ENCODE data around the gene PFDN6. TPM values are rescaled to one million over a fixed set of nuclear protein-coding genes. Genes with fewer than 3 reads are reported as not detected.
A peak's percentile ranks its signal among the peaks of the same experiment; 100 is the strongest.
"Not testable (repeated sequence)": the region's sequence is repeated elsewhere in the genome, so short reads cannot be mapped to it uniquely, and the experiment has no call there.

PFDN6 gene
- total RNA-seq, 1 experiment from 2014 or later: 101 TPM

- intact Hi-C loops (cut with micrococcal nuclease; ENCODE audit: unreplicated experiment); CTCF ChIA-PET; H3K9me3 ChIP-seq (ENCODE audit: control insufficient read depth, insufficient read depth, low read depth, low read length); in situ Hi-C loops (cut with HindIII; ENCODE audit: low pct_unique_long_range_greater_than_20kb, low sequenced_read_pairs); H3K27me3 ChIP-seq (ENCODE audit: control insufficient read depth, insufficient read depth, low read length); DNase-seq (ENCODE audit: low read depth, low spot score); ATAC-seq; BruUV-seq (replicated peaks): not testable (repeated sequence)
- peaks cover 27% of the 10 kb centered on the region for H3K36me3 ChIP-seq (ENCODE audit: control insufficient read depth, insufficient read depth, low read length)
- H3K4me3 ChIP-seq (ENCODE audit: low read depth in 2 of 2, low read length in 2 of 2): peak overlapping the region; percentile 97
- TF ChIP-seq POLR2AphosphoS5 (IDR thresholded peaks at IDR 0.05; ENCODE audit: low read depth, low read length): peak; percentile 41
- POLR2A ChIA-PET: interaction anchor here (0.9 to 1.6 kb wide), 2 partner anchors 16 to 37 kb away, joined by 4 to 5 read pairs; no protein-coding TSS in a partner anchor
- H3K4me1 ChIP-seq (ENCODE audit: control insufficient read depth, insufficient read depth, low read length): peaks cover 54% of the 10 kb centered on the region
- H3K27ac ChIP-seq (ENCODE audit: low read length): peak overlapping the region; percentile 100
Observed at GRCh38 chr6:33275795-33276580, 13.4 kb upstream of the PFDN6 start.

GRCh38 chr6:33276581-33276863, 12.9 kb upstream of the PFDN6 start:
- ChIA-PET CTCF (interaction anchor here (0.6 to 2.0 kb wide), 2 partner anchors 23 to 69 kb away, joined by 5 to 9 read pairs; partner anchors contain the start of gene RGL2), POLR2A (interaction anchor here (0.6 to 1.6 kb wide), 3 partner anchors 16 to 36 kb away, joined by 4 to 6 read pairs (median 5); no protein-coding TSS in a partner anchor)
- ATAC-seq (peak; percentile 0), DNase-seq (ENCODE audit: low read depth, low spot score) (no peak)
- in situ Hi-C loops (cut with HindIII; ENCODE audit: low pct_unique_long_range_greater_than_20kb, low sequenced_read_pairs): no loop called here
- no TSS peak for BruUV-seq (replicated peaks)
- Histone ChIP-seq H3K27me3 (ENCODE audit: control insufficient read depth, insufficient read depth, low read length) (no peaks in the 10 kb centered on the region), H3K4me1 (ENCODE audit: control insufficient read depth, insufficient read depth, low read length) (peaks cover 53% of the 10 kb centered on the region), H3K4me3 (ENCODE audit: low read depth in 2 of 2, low read length in 2 of 2) (peak overlapping the region; percentile 97), H3K36me3 (ENCODE audit: control insufficient read depth, insufficient read depth, low read length) (peaks cover 24% of the 10 kb centered on the region), H3K27ac (ENCODE audit: low read length) (peak overlapping the region; percentile 100), H3K9me3 (ENCODE audit: control insufficient read depth, insufficient read depth, low read depth, low read length) (no peaks in the 10 kb centered on the region)
- intact Hi-C loops (cut with micrococcal nuclease; ENCODE audit: unreplicated experiment): no loop called here
- TF ChIP-seq TCF7L2 (IDR thresholded peaks at IDR 0.05; ENCODE audit: low read depth, low read length): no peak
- TF ChIP-seq POLR2AphosphoS5 (IDR thresholded peaks at IDR 0.05; ENCODE audit: low read depth, low read length): no peak
- no peak for TF ChIP-seq REST (IDR thresholded peaks at IDR 0.05; ENCODE audit: insufficient read depth in 1 of 2, low read depth in 2 of 2, low read length in 1 of 2)
- TF ChIP-seq SIN3A (IDR thresholded peaks at IDR 0.05; ENCODE audit: borderline replicate concordance, insufficient read depth, low read depth, low read length): no peak
- no peak for TF ChIP-seq CTCF (IDR thresholded peaks at IDR 0.05)

All from Panc1 (cell line).